Heart left ventricle (tissue), 13 donors: Measurements from ENCODE around the gene RUFY3.

Experiments used
- POLR2A ChIP-seq, 2 donors: fragments of 450-650 bp; IDR thresholded peaks; one replicate each; pipeline ENCODE4 v1.6.1; 2017; ENCODE audit warnings: antibody characterized with exemption in 2 of 2, mild to moderate bottlenecking in 2 of 2, moderate library complexity in 2 of 2
- TF ChIP-seq, protein P1 (sequence below), 12 donors: fragments of 200-600 bp; sonication (generic) in 4 of 12; IDR thresholded peaks; one replicate each; pipeline versions ENCODE4 v1.5.0 to v1.8.0; 2018 to 2022; ENCODE audit warnings: antibody characterized with exemption in 12 of 12, mild to moderate bottlenecking in 5 of 12
- donor health status: ischemic (EF 13 %, LVEDD 7.1; RV severe dilation, severe dysfunction).
- donor health status: DM: no; HTN: yes; CAD: no.
- donor health status: DM: no; HTN: no; CAD: no.
- donor health status: ischemic (EF 25% LVEDD 6.9; RV normal size, moderate dysfunction).
- donor health status: ischemic (EF 25% LVEDD 5.7; RV mildly dilated, moderate dysfunction).
- donor health status: ischemic (EF 35%, LVEDD 5.7; RV mildly dilated, moderate dysfunction).
- donor health status: nonischemic (EF 11% LVEDD 7.7; RV severe dilation, severe dysfunction).
- donor health status: DM: yes; HTN: yes; CAD: no.
- donor health status: PGD.
- donor health status: ischemic (EF 29% LVEDD 5.4; RV normal size, mild dysfunction).
- donor health status: nonischemic (EF 23%, LVEDD 6.1; RV moderate dilation, normal function).

DNA sequence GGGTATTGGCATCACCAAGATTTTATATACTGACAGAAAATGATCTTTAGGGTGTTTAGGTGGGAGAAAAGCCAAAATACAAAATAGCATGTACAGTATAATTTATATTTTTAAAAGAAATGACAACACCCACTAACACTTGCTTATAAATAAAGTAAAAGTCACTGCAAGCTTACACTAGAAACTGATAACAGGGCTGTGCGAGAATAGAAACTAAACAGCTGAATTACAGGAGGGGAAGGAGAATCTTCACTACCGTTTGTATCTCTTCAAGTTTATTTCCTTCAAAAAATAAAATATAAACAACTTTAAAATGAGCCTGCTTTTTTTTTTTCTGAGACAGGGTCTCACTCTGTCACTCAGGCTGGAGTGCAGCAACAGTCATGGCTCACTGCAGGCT lies 95.1 kb downstream of the RUFY3 start:
- TF ChIP-seq, protein P1, sequence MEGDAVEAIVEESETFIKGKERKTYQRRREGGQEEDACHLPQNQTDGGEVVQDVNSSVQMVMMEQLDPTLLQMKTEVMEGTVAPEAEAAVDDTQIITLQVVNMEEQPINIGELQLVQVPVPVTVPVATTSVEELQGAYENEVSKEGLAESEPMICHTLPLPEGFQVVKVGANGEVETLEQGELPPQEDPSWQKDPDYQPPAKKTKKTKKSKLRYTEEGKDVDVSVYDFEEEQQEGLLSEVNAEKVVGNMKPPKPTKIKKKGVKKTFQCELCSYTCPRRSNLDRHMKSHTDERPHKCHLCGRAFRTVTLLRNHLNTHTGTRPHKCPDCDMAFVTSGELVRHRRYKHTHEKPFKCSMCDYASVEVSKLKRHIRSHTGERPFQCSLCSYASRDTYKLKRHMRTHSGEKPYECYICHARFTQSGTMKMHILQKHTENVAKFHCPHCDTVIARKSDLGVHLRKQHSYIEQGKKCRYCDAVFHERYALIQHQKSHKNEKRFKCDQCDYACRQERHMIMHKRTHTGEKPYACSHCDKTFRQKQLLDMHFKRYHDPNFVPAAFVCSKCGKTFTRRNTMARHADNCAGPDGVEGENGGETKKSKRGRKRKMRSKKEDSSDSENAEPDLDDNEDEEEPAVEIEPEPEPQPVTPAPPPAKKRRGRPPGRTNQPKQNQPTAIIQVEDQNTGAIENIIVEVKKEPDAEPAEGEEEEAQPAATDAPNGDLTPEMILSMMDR (IDR thresholded peaks at IDR 0.05) = no peak
- no peak for TF ChIP-seq POLR2A (IDR thresholded peaks at IDR 0.05)
